ENCODE data around the gene DNAH17. TPM values are rescaled to one million over a fixed set of nuclear protein-coding genes. Genes with fewer than 3 reads are reported as not detected.

Gene DNAH17
- total and polyA plus RNA-seq, 2 of the 8 experiments (the other 6 are each of a cell fraction or from before 2014, with no cell fraction given) = 0.14 to 0.67 TPM

- TF ChIP-seq TEAD4 (IDR thresholded peaks at IDR 0.05; ENCODE audit: low read depth, low read length) (0 out of 2 replicates have a peak, but pooled peaks have one; percentile 11), EZH2 (IDR thresholded peaks at IDR 0.05; ENCODE audit: low read depth, low read length, severe bottlenecking) (no peak), BCL11A (IDR thresholded peaks at IDR 0.05; ENCODE audit: low read depth in 2 of 2, low read length in 2 of 2) (no peak), TCF12 (IDR thresholded peaks at IDR 0.05; ENCODE audit: low read depth, low read length) (no peak), RAD21 (IDR thresholded peaks at IDR 0.05 in 1 of 2, conservative IDR thresholded peaks at IDR 0.05 in 1 of 2; ENCODE audit: low read depth in 2 of 2, low read length in 2 of 2) (peak; percentile 95 to 96)
These were observed 155.5 kb downstream of the DNAH17 start (continued) for GRCh38 chr17:78421534-78422266.
